Fibroblast of skin of left quadriceps (primary cell): Measurements from ENCODE around the gene MCL1.
"Not testable (repeated sequence)": the region's sequence is repeated elsewhere in the genome, so short reads cannot be mapped to it uniquely, and the experiment has no call there.

Source experiments
- DNase-seq, 2 experiments: peaks; one replicate each; pipeline ENCODE4 v3.0.0-alpha.2; 2013; ENCODE audit warnings: low read depth in 2 of 2

Gene MCL1

GRCh38 chr1:150579110-150579944, at the start of gene MCL1:
Gene MCL1 (minus strand): TSS chr1:150579610. CDS start chr1:150579530, 80 bp downstream.
- DNase-seq = peak; percentile 92 to 94

DNA sequence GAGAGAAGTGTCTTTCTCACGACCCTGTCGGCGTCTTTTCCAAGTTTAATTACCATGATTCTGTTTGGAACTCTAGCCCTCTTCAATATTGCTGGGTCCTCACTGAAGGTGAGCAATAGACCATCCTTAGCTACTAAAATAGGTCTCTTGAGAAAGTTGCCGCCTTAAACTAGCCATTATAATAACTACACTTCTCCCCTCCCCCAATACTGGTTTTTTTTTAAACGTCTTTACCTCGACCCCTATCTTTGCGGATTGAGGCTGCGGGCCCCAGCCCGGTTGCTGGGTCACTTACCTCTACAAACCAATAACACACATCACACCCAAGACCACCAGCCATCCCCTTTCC, 49.3 kb upstream of the MCL1 start:
- no peak for DNase-seq

DNA sequence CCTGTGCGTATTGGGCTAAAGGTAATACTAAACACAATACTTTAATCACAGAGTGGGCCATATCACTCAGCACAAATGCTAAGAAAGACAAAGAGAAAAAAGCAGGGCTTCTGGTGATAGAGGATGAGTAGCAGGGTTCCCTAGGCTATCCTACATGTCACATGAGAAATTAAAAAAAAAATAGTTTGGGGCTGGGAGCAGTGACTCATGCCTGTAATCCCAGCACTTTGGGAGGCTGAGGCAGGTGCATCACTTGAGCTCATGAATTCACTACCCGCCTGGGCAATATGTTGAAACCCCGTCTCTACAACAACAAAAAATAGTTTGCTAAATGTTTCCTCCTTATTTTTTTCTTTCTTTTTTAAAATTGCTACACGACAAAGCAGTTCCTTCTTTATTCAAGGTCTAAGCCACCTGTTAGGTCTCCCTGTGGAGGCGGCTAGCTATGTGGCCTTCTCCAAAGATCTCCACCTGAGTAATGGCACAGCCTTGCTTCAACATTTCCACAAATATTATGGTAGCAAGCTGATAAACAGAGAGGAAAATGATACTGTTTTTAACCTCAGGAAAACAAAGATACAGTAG, 48.5 kb upstream of the MCL1 start:
- DNase-seq = no peak

- no peak for DNase-seq
These were observed 46.7 kb upstream of the MCL1 start for GRCh38 chr1:150626150-150626549.

- DNase-seq = not testable (repeated sequence)
These were observed 45.1 kb upstream of the MCL1 start for GRCh38 chr1:150624546-150624945.

GRCh38 chr1:150624134-150624533, 44.7 kb upstream of the MCL1 start:
- not testable (repeated sequence) for DNase-seq

GRCh38 chr1:150622303-150622975, 43.0 kb upstream of the MCL1 start:
- no peak for DNase-seq

- peak in 1 of 2 experiments; percentile 29 for DNase-seq
These were observed 42.3 kb upstream of the MCL1 start for GRCh38 chr1:150621497-150622302.

DNA sequence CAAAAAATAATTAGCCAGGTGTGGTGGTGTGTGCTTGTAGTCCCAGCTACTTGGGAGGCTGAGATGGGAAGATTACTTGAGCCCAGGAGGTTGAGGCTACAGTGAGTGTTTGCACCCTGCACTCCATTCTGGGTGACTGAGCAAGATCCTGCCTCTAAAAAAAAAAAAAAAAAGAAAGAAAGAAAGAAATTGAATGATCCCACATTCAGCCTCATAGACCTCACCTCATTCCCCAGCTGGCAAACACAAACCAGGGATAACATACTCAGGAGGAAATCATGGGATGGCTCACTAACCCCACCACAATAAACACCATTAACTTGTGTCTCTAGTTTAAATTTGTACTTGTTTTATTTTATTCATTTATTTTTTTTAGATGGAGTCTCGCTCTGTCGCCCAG, 41.5 kb upstream of the MCL1 start:
- DNase-seq = no peak

GRCh38 chr1:150619576-150620509, 40.4 kb upstream of the MCL1 start:
- peak; percentile 51 to 53 for DNase-seq

DNA sequence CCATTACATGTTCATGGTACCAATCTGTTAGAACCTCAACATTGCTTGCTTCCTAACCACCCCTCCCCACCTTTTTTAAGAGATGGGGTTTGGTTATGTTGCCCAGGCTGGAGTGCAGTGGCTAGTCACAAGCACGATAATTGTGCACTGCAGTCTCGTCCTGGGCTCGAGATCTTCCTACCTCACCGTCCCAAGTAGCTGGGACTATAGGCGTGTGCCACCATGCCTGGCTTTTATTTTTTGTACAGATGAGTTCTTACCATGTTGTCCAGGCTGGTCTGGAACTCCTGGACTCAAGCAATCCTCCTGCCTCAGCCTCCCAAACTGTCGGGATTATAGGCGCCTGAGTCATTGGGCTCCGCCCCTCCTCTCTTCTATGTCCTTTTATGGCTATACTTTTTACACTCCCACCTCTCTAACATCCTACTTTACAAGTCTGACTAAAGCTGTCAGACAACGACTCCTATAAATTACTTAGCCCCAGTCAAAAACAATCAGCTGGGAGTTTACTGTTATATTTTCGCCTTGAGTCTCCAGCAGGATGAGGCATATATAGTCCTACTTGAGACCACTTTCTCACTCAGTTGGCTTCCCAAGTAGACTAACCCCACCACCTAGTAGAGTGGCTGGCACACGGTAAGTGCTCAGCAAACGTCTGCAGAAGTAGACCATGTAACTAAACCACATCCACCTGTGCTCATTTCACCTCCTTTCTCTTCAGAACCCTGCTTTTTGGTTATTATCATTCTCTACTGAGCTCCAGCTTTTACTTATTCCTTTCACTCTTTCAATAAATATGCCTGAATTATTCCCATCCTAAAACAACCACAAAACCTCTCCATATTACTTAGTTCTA, 36.2 kb upstream of the MCL1 start:
- DNase-seq = no peak

GRCh38 chr1:150613061-150613920, 33.9 kb upstream of the MCL1 start:
- peak in 1 of 2 experiments; percentile 38 for DNase-seq

- no peak for DNase-seq
These were observed 32.6 kb upstream of the MCL1 start for GRCh38 chr1:150612014-150612345.

- DNase-seq = no peak
These were observed 31.2 kb upstream of the MCL1 start for GRCh38 chr1:150610576-150610975.

DNA sequence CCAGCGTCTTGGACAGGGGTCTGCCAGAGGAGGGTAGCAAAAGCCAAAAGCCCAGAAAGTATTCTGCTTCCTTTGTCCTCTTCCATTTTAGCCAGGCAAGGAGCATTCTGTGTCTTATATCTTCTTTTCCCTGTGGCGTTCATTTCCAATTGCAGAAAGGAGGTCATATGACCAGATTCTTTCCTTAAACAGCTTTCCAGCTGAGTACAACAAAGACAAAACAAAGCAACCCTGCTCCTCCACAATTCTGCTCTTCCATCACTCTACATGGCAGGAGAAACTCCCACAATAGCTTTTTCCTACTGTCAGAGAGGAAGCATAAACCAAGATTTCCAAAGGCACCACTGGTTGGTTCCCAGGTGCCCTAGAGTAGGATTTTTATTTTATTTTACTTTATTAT, 30.3 kb upstream of the MCL1 start:
- no peak for DNase-seq

DNA sequence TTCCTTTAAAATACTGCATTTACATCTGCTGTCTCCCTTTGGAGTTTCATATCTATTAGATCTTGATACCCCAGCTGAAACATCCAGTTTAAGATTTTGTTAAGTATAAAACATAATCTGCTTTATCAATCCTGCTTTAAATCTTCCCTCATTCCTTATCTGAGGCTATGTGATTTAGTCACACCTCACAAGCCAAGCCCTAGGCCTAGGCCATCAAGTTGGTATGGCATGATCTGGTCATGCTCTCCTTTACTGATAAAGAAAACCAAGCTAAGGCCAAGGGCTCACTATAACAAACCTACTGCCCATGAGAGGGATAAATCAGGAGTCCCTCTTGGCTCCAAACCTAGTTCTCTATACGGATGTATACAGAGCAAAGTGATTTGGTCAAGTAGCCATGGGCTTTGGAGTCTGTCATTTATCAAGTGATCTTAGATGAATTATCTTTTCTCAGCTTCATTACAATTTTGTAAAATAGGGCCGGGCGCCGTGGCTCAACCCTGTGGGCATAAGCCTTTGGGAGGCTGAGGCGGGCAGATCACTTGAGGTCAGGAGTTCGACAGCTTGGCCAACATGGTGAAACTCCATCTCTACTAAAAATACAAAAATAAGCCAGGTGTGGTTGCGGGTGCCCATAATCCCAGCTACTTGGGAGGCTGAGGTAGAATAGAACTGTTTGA, 27.2 kb upstream of the MCL1 start:
- no peak for DNase-seq

DNA sequence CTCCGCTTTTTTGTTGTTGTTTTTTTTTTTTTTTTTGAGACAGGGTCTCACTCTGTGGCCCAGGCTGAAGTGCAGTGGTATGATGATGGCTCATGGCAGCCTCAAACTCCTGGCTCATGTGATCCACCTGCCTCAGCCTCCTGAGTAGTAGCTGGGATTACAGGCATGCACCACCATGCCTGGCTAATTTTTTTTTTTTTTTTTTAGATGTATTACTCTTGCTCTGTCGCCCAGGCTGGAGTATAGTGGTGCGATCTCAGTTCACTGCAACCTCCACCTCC, 26.0 kb upstream of the MCL1 start:
- not testable (repeated sequence) for DNase-seq

DNA sequence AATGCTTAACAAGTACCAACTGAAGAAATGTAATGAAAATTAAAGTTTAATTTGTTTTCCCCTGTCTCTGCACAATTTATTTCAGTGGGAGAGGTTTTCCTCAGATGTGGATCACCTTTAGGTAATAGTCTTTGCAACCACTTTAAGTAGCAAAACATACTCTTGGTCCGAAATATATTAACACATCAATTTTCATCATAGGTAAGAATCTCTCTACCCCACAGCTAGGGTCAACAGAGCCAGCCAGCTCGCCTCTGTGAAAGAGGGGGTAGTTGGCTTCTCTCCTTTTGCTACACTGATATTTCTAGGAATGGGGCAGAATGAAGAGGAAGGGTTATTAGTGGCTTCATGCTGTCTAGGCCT, 24.8 kb upstream of the MCL1 start:
- DNase-seq = no peak

GRCh38 chr1:150603711-150604110, 24.3 kb upstream of the MCL1 start:
- no peak for DNase-seq
